HUES64 (cell line): ENCODE measurements around the gene H19.

ENCODE experiments used
- H3K27ac ChIP-seq: 2 replicates; pipeline ENCODE4 v1.7.0; 2013; ENCODE audit warnings: low read depth, low read length, inconsistent platforms
- H3K27me3 ChIP-seq: 2 replicates; pipeline ENCODE4 v1.6.1; 2013; ENCODE audit warnings: mild to moderate bottlenecking, low read length; ENCODE audit not compliant: insufficient read depth
- H3K36me3 ChIP-seq: 2 replicates; pipeline ENCODE4 v1.6.1; 2013; ENCODE audit warnings: mild to moderate bottlenecking, low read length; ENCODE audit not compliant: insufficient read depth
- H3K4me1 ChIP-seq: 2 replicates; pipeline ENCODE4 v1.6.1; 2013; ENCODE audit warnings: mild to moderate bottlenecking, low read length, moderate library complexity; ENCODE audit not compliant: insufficient read depth
- H3K4me3 ChIP-seq: 2 replicates; pipeline ENCODE4 v1.5.1; 2013; ENCODE audit warnings: mild to moderate bottlenecking, low read length, moderate library complexity
- H3K9ac ChIP-seq: 2 replicates; pipeline ENCODE4 v1.6.1; 2013; ENCODE audit warnings: mild to moderate bottlenecking, low read depth, low read length
- H3K9me3 ChIP-seq: 2 replicates; pipeline ENCODE4 v1.6.1; 2013; ENCODE audit warnings: low read depth, low read length; ENCODE audit not compliant: insufficient read depth
- WGBS: fragments of 150-250, 120-280 bp; methylation state at CpG from one replicate; pipeline ENCODE4 v1.1.7; 2013; ENCODE audit warnings: missing lambda C conversion rate; 5-methylcytosine and 5-hydroxymethylcytosine counted together

H19 gene

GRCh38 chr11:1964348-1964747 is 33.3 kb downstream of the H19 start:
- no peak overlapping the region for H3K4me3 ChIP-seq
- H3K27me3 ChIP-seq = no peaks in the 10 kb centered on the region
- H3K4me1 ChIP-seq = no peaks in the 10 kb centered on the region
- WGBS = no CpG with 5 or more reads among the region's 17 CpGs
- H3K27ac ChIP-seq = no peak overlapping the region
- no peaks in the 10 kb centered on the region for H3K9me3 ChIP-seq
- H3K36me3 ChIP-seq = no peaks in the 10 kb centered on the region
- H3K9ac ChIP-seq = no peak overlapping the region

GRCh38 chr11:1963864-1964263 is 33.8 kb downstream of the H19 start:
- H3K27ac ChIP-seq = no peak overlapping the region
- no CpG with 5 or more reads among the region's 20 CpGs for WGBS

GRCh38 chr11:1959786-1960185 is 37.9 kb downstream of the H19 start:
- no peak overlapping the region for H3K9ac ChIP-seq

More at GRCh38 chr11:1963864-1964263, 33.8 kb downstream of the H19 start:
- no peaks in the 10 kb centered on the region for H3K27me3 ChIP-seq
- H3K36me3 ChIP-seq = no peaks in the 10 kb centered on the region
- no peak overlapping the region for H3K9ac ChIP-seq
- H3K4me1 ChIP-seq = no peaks in the 10 kb centered on the region
- no peak overlapping the region for H3K4me3 ChIP-seq
- no peaks in the 10 kb centered on the region for H3K9me3 ChIP-seq

GRCh38 chr11:1958367-1958766 is 39.3 kb downstream of the H19 start:
- no peak overlapping the region for H3K27ac ChIP-seq
- no peaks in the 10 kb centered on the region for H3K9me3 ChIP-seq
- H3K4me3 ChIP-seq = no peak overlapping the region
- no CpG with 5 or more reads among the region's 18 CpGs for WGBS
- no peak overlapping the region for H3K9ac ChIP-seq
- no peaks in the 10 kb centered on the region for H3K36me3 ChIP-seq
- no peaks in the 10 kb centered on the region for H3K4me1 ChIP-seq
- no peaks in the 10 kb centered on the region for H3K27me3 ChIP-seq

More at GRCh38 chr11:1959786-1960185, 37.9 kb downstream of the H19 start:
- no peak overlapping the region for H3K4me3 ChIP-seq
- H3K9me3 ChIP-seq = no peaks in the 10 kb centered on the region
- no peaks in the 10 kb centered on the region for H3K4me1 ChIP-seq
- no peak overlapping the region for H3K27ac ChIP-seq
- WGBS = 96% methylated on average over 4 of the region's 17 CpGs
- no peaks in the 10 kb centered on the region for H3K27me3 ChIP-seq
- no peaks in the 10 kb centered on the region for H3K36me3 ChIP-seq

- WGBS = 45% methylated on average over 3 of the region's 23 CpGs
- no peak overlapping the region for H3K9ac ChIP-seq
- H3K27me3 ChIP-seq = no peaks in the 10 kb centered on the region
- H3K4me1 ChIP-seq = no peaks in the 10 kb centered on the region
- no peak overlapping the region for H3K27ac ChIP-seq
- H3K9me3 ChIP-seq = no peaks in the 10 kb centered on the region
- no peaks in the 10 kb centered on the region for H3K36me3 ChIP-seq
- no peak overlapping the region for H3K4me3 ChIP-seq
Measured at GRCh38 chr11:1953489-1954266, 44.0 kb downstream of the H19 start.

- no peak overlapping the region for H3K9ac ChIP-seq
- no peaks in the 10 kb centered on the region for H3K27me3 ChIP-seq
- WGBS = 80% methylated on average over 1 of the region's 29 CpGs
- H3K4me1 ChIP-seq = no peaks in the 10 kb centered on the region
- no peak overlapping the region for H3K27ac ChIP-seq
- H3K4me3 ChIP-seq = no peak overlapping the region
- no peaks in the 10 kb centered on the region for H3K9me3 ChIP-seq
- no peaks in the 10 kb centered on the region for H3K36me3 ChIP-seq
Measured at GRCh38 chr11:1952806-1953482, 44.7 kb downstream of the H19 start.

GRCh38 chr11:1949922-1950321 is 47.7 kb downstream of the H19 start:
- no peaks in the 10 kb centered on the region for H3K27me3 ChIP-seq
- H3K4me3 ChIP-seq = no peak overlapping the region
- WGBS = no CpG with 5 or more reads among the region's 15 CpGs
- no peak overlapping the region for H3K9ac ChIP-seq
- H3K9me3 ChIP-seq = no peaks in the 10 kb centered on the region
- no peaks in the 10 kb centered on the region for H3K36me3 ChIP-seq
- no peaks in the 10 kb centered on the region for H3K4me1 ChIP-seq
- H3K27ac ChIP-seq = no peak overlapping the region

GRCh38 chr11:1949302-1949701 is 48.3 kb downstream of the H19 start:
- H3K27ac ChIP-seq = no peak overlapping the region

GRCh38 chr11:1948389-1948788 is 49.3 kb downstream of the H19 start:
- Histone ChIP-seq H3K36me3 (no peaks in the 10 kb centered on the region), H3K27me3 (no peaks in the 10 kb centered on the region), H3K4me3 (no peak overlapping the region), H3K27ac (no peak overlapping the region), H3K9me3 (no peaks in the 10 kb centered on the region), H3K9ac (no peak overlapping the region), H3K4me1 (no peaks in the 10 kb centered on the region)
- WGBS = 89% methylated on average over 4 of the region's 11 CpGs

More at GRCh38 chr11:1949302-1949701, 48.3 kb downstream of the H19 start:
- WGBS = no CpG with 5 or more reads among the region's 6 CpGs
- Histone ChIP-seq H3K9me3 (no peaks in the 10 kb centered on the region), H3K36me3 (no peaks in the 10 kb centered on the region), H3K9ac (no peak overlapping the region), H3K4me1 (no peaks in the 10 kb centered on the region), H3K27me3 (no peaks in the 10 kb centered on the region), H3K4me3 (no peak overlapping the region)

GRCh38 chr11:1947592-1948237 is 49.9 kb downstream of the H19 start:
- Histone ChIP-seq H3K4me3 (no peak overlapping the region), H3K9ac (no peak overlapping the region), H3K9me3 (no peaks in the 10 kb centered on the region), H3K27ac (no peak overlapping the region), H3K4me1 (no peaks in the 10 kb centered on the region), H3K36me3 (no peaks in the 10 kb centered on the region), H3K27me3 (no peaks in the 10 kb centered on the region)
- no CpG with 5 or more reads among the region's 36 CpGs for WGBS

GRCh38 chr11:1946812-1947484 is 50.7 kb downstream of the H19 start, which contains the start of gene MRPL23:
Gene MRPL23 (plus strand): TSS chr11:1947332. CDS start chr11:1947363, 31 bp downstream.
- H3K36me3 ChIP-seq = no peaks in the 10 kb centered on the region
- H3K4me3 ChIP-seq = no peak within 1 kb of the TSS
- WGBS = no CpG with 5 or more reads among the region's 85 CpGs

More at GRCh38 chr11:1946812-1947484, 50.7 kb downstream of the H19 start, which contains the start of gene MRPL23:
- no peaks in the 10 kb centered on the region for H3K27me3 ChIP-seq
- H3K9me3 ChIP-seq = no peaks in the 10 kb centered on the region
- H3K4me1 ChIP-seq = no peaks in the 10 kb centered on the region
- H3K9ac ChIP-seq = no peak within 1 kb of the TSS
- no peak within 1 kb of the TSS for H3K27ac ChIP-seq
